Subcutaneous adipose tissue (tissue), 4 donors: ENCODE data around the gene GBP7. TPM values are rescaled to one million over a fixed set of nuclear protein-coding genes. Genes with fewer than 3 reads are reported as not detected.

ENCODE experiments used
- CTCF ChIP-seq: fragments of 450-650 bp; IDR thresholded peaks from one replicate; pipeline ENCODE4 v1.5.1; 2016; ENCODE audit warnings: low read depth, mild to moderate bottlenecking, control low read depth, antibody characterized with exemption, moderate library complexity
- total RNA-seq, 4 donors: library from RNA; depleted of rRNA; stranded (reverse); fragments of >200 nt; gene quantifications; one replicate each; pipeline ENCODE4 v1.1.0, GENCODE V29; 2016

GBP7 gene
- total RNA-seq, 4 donors from 2014 or later, result not detected

GRCh38 chr1:89125240-89125912 is 50.4 kb downstream of the GBP7 start:
- TF ChIP-seq CTCF, result no peak

- TF ChIP-seq CTCF, result no peak
Observed at GRCh38 chr1:89121641-89122040, 54.2 kb downstream of the GBP7 start.

- TF ChIP-seq CTCF, result no peak
Observed at GRCh38 chr1:89114662-89115061, 61.1 kb downstream of the GBP7 start.

- no peak for TF ChIP-seq CTCF
Observed at GRCh38 chr1:89112871-89113613, 62.8 kb downstream of the GBP7 start.

GRCh38 chr1:89104687-89105086 is 71.1 kb downstream of the GBP7 start:
- TF ChIP-seq CTCF, result no peak

GRCh38 chr1:89104147-89104546 is 71.7 kb downstream of the GBP7 start:
- no peak for TF ChIP-seq CTCF

GRCh38 chr1:89102021-89102420 is 73.8 kb downstream of the GBP7 start:
- TF ChIP-seq CTCF, result no peak
